ENCODE data around the gene ANO9. TPM values are rescaled to one million over a fixed set of nuclear protein-coding genes. Genes with fewer than 3 reads are reported as not detected.

ANO9 gene
- total and polyA plus RNA-seq, 4 donors, result 0.20 to 0.75 (median 0.40) TPM

DNA sequence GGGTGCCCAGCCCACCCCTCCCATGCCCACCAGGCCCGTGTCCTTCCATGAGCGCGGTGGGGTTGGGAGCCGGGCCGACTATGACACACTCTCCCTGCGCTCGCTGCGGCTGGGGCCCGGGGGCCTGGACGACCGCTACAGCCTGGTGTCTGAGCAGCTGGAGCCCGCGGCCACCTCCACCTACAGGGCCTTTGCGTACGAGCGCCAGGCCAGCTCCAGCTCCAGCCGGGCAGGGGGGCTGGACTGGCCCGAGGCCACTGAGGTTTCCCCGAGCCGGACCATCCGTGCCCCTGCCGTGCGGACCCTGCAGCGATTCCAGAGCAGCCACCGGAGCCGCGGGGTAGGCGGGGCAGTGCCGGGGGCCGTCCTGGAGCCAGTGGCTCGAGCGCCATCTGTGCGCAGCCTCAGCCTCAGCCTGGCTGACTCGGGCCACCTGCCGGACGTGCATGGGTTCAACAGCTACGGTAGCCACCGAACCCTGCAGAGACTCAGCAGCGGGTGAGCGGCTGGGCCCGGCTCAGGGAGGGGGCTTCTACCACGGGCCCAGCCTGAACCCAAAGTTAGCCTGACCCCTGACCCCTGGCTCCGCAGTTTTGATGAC is 44.8 kb downstream of the ANO9 start:
- Histone ChIP-seq H3K9ac (ENCODE audit: low read depth in 1 of 2, low read length in 2 of 2) (no peak overlapping the region), H3K9me3 (ENCODE audit: control insufficient read depth in 4 of 4, low read length in 3 of 4) (no peaks in the 10 kb centered on the region), H3K4me3 (ENCODE audit: low read depth in 1 of 3, low read length in 3 of 3) (peak overlapping the region in 1 of 3 donors; percentile 36), H3K27ac (ENCODE audit: low read depth in 1 of 2, low read length in 2 of 2) (no peak overlapping the region), H3K4me1 (ENCODE audit: control insufficient read depth in 4 of 4, insufficient read depth in 4 of 4, low read length in 3 of 4) (peaks cover 4 to 15% (median 8%) of the 10 kb centered on the region in 4 donors), H3K27me3 (ENCODE audit: control insufficient read depth in 4 of 4, insufficient read depth in 4 of 4, low read length in 3 of 4) (peaks cover 0 to 3% (median 0%) of the 10 kb centered on the region in 4 donors), H3K36me3 (ENCODE audit: control insufficient read depth in 4 of 4, insufficient read depth in 3 of 4, low read depth in 1 of 4, low read length in 3 of 4) (no peaks in the 10 kb centered on the region)
- DNase-seq (ENCODE audit: low spot score), result no peak
- no peak for TF ChIP-seq FOXA1 (IDR thresholded peaks at IDR 0.05)
- no peak for TF ChIP-seq REST (IDR thresholded peaks at IDR 0.05)
- no peak for TF ChIP-seq HNF4G (IDR thresholded peaks at IDR 0.05)
- no peak for TF ChIP-seq JUND (IDR thresholded peaks at IDR 0.05)
- TF ChIP-seq NR2F2 (IDR thresholded peaks at IDR 0.05), result no peak
- no peak for TF ChIP-seq ZBTB33 (IDR thresholded peaks at IDR 0.05)
- no peak for TF ChIP-seq TAF1 (conservative IDR thresholded peaks at IDR 0.05)
- no peak for TF ChIP-seq SP1 (IDR thresholded peaks at IDR 0.05)
- TF ChIP-seq, protein P1, sequence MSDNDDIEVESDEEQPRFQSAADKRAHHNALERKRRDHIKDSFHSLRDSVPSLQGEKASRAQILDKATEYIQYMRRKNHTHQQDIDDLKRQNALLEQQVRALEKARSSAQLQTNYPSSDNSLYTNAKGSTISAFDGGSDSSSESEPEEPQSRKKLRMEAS (IDR thresholded peaks at IDR 0.05), result no peak
- TF ChIP-seq ATF3 (IDR thresholded peaks at IDR 0.05), result no peak
- TF ChIP-seq RAD21 (IDR thresholded peaks at IDR 0.05), result peak; percentile 62 to 79
- TF ChIP-seq YY1 (IDR thresholded peaks at IDR 0.05), result no peak
- TF ChIP-seq FOXA2 (IDR thresholded peaks at IDR 0.05), result no peak
- no peak for TF ChIP-seq HNF4A (conservative IDR thresholded peaks at IDR 0.05)
- TF ChIP-seq EGR1 (IDR thresholded peaks at IDR 0.05; ENCODE audit: low read depth in 2 of 2), result no peak
- TF ChIP-seq CTCF (IDR thresholded peaks at IDR 0.05; ENCODE audit: low read depth, low read length, missing input control), result peak; percentile 37
- TF ChIP-seq GABPA (IDR thresholded peaks at IDR 0.05 in 1 of 2, conservative IDR thresholded peaks at IDR 0.05 in 1 of 2), result no peak
- 51% methylated on average over 43 of the region's 43 CpGs for WGBS

Measured in liver (tissue), 9 donors.